GM18498 (cell line): ENCODE results near the gene NYAP2.

ENCODE experiments used
- ATAC-seq: cut with Tn5 transposase; IDR thresholded peaks from one replicate; pipeline ENCODE4 v1.9.1; 2021; ENCODE audit warnings: mild to moderate bottlenecking, moderate library complexity; ENCODE audit not compliant: unreplicated experiment

NYAP2 gene

GRCh38 chr2:225425284-225425683 is 25.8 kb downstream of the NYAP2 start:
- ATAC-seq, result no peak

- ATAC-seq, result no peak
Observed at GRCh38 chr2:225428360-225428759, 28.9 kb downstream of the NYAP2 start.

GRCh38 chr2:225429717-225430116 is 30.2 kb downstream of the NYAP2 start:
- ATAC-seq, result no peak

GRCh38 chr2:225431105-225431863 is 31.8 kb downstream of the NYAP2 start:
- ATAC-seq, result no peak

GRCh38 chr2:225434014-225434413 is 34.5 kb downstream of the NYAP2 start:
- ATAC-seq, result no peak

GRCh38 chr2:225437319-225437718 is 37.8 kb downstream of the NYAP2 start:
- no peak for ATAC-seq

- ATAC-seq, result no peak
Observed at GRCh38 chr2:225438248-225438647, 38.7 kb downstream of the NYAP2 start.

- no peak for ATAC-seq
Observed at GRCh38 chr2:225452677-225453076, 53.2 kb downstream of the NYAP2 start.

GRCh38 chr2:225454412-225454811 is 54.9 kb downstream of the NYAP2 start:
- ATAC-seq, result no peak

- ATAC-seq, result no peak
Observed at GRCh38 chr2:225456619-225457260, 57.2 kb downstream of the NYAP2 start.

GRCh38 chr2:225457482-225457881 is 58.0 kb downstream of the NYAP2 start:
- ATAC-seq, result no peak

GRCh38 chr2:225458431-225459117 is 59.1 kb downstream of the NYAP2 start:
- peak; percentile 81 for ATAC-seq

GRCh38 chr2:225462417-225462816 is 62.9 kb downstream of the NYAP2 start:
- no peak for ATAC-seq

GRCh38 chr2:225462945-225463344 is 63.4 kb downstream of the NYAP2 start:
- ATAC-seq, result no peak

GRCh38 chr2:225463449-225463848 is 63.9 kb downstream of the NYAP2 start:
- no peak for ATAC-seq

GRCh38 chr2:225464346-225465025 is 65.0 kb downstream of the NYAP2 start:
- peak; percentile 88 for ATAC-seq

GRCh38 chr2:225465827-225466226 is 66.3 kb downstream of the NYAP2 start:
- no peak for ATAC-seq

- ATAC-seq, result no peak
Observed at GRCh38 chr2:225466891-225467604, 67.5 kb downstream of the NYAP2 start.

- no peak for ATAC-seq
Observed at GRCh38 chr2:225468131-225468530, 68.6 kb downstream of the NYAP2 start.

- ATAC-seq, result no peak
Observed at GRCh38 chr2:225471039-225471438, 71.5 kb downstream of the NYAP2 start.

- no peak for ATAC-seq
Observed at GRCh38 chr2:225471482-225471881, 72.0 kb downstream of the NYAP2 start.
